Heart right ventricle (tissue), 16 donors: ENCODE data around the gene RARS2. TPM values are rescaled to one million over a fixed set of nuclear protein-coding genes. Genes with fewer than 3 reads are reported as not detected.

ENCODE experiments used
- ATAC-seq, 8 donors: fragments of 200-7000 bp; cut with Tn5 transposase; one replicate each; pipeline ENCODE4 v1.9.1; 2020; ENCODE audit warnings: mild to moderate bottlenecking in 8 of 8, moderate library complexity in 8 of 8, moderate number of reproducible peaks in 1 of 8
- DNase-seq, 2 donors: peaks; one replicate each; pipeline ENCODE4 v3.0.0-alpha.2; 2020
- H3K27ac ChIP-seq, 10 donors: fragments of 200-600 bp; sonication (generic) in 2 of 10; one replicate each; pipeline versions ENCODE4 v1.5.0 to v1.8.0; 2020 to 2022; ENCODE audit warnings: mild to moderate bottlenecking in 3 of 10
- H3K27me3 ChIP-seq, 7 donors: fragments of 200-600 bp; one replicate each; pipeline ENCODE4 v1.8.0; 2021 to 2022; ENCODE audit warnings: mild to moderate bottlenecking in 2 of 7
- H3K36me3 ChIP-seq, 9 donors: fragments of 200-600 bp; sonication (generic) in 1 of 9; one replicate each; pipeline versions ENCODE4 v1.5.0 to v1.8.0; 2020 to 2022; ENCODE audit warnings: mild to moderate bottlenecking in 2 of 9
- H3K4me1 ChIP-seq, 9 donors: fragments of 200-600 bp; sonication (generic) in 1 of 9; one replicate each; pipeline versions ENCODE4 v1.5.0 to v1.8.0; 2020 to 2022; ENCODE audit warnings: mild to moderate bottlenecking in 4 of 9
- H3K4me3 ChIP-seq, 10 donors: fragments of 200-600 bp; sonication (generic) in 2 of 10; one replicate each; pipeline versions ENCODE4 v1.5.0 to v1.8.0; 2020 to 2022; ENCODE audit warnings: mild to moderate bottlenecking in 7 of 10, moderate library complexity in 2 of 10
- H3K9me3 ChIP-seq, 11 donors: fragments of 200-600 bp in 10 of 11; sonication (generic) in 2 of 11; one replicate each; pipeline versions ENCODE4 v1.5.0 to v1.8.0; 2013 to 2022; ENCODE audit warnings: mild to moderate bottlenecking in 2 of 11, control low read depth in 1 of 11, moderate library complexity in 1 of 11
- CTCF ChIP-seq, 9 donors: fragments of 200-600 bp; sonication (generic) in 2 of 9; IDR thresholded peaks; one replicate each; pipeline versions ENCODE4 v1.5.0 to v1.8.0; 2021 to 2022; ENCODE audit warnings: antibody characterized with exemption in 9 of 9, mild to moderate bottlenecking in 5 of 9, moderate library complexity in 1 of 9
- WGBS, 2 donors: extraction: QIAGEN DNeasy Blood & Tissue Kit; methylation state at CpG; one replicate each; pipeline ENCODE4 v1.1.7; 2013; ENCODE audit warnings: inconsistent platforms in 1 of 2; 5-methylcytosine and 5-hydroxymethylcytosine counted together
- intact Hi-C, 10 donors: fragments of 100-400 bp; cut with DNase I; formaldehyde crosslinking; loops; one replicate each; pipeline versions ENCODE4 v1.11.1 to v1.14.2; 2022
- polyA plus RNA-seq, 2 donors: library from polyadenylated mRNA; stranded (reverse); fragments of 200-250 nt; gene quantifications; one replicate each; pipeline ENCODE4 v1.2.3, GENCODE V29; 2013
- total RNA-seq, 10 donors: library from RNA; stranded (reverse); fragmentation: NEBNext Ultra II Directional in 3 of 10; extraction: Animal tissue kit (Norgen Biotek cat#: 25700) in 3 of 10; gene quantifications; one replicate each; pipeline versions ENCODE4 v1.2.1 to v1.2.4, GENCODE V29; 2021 to 2023
- donor health status: Arrhythmogenic right ventricular cardiomyopathy.
- donor health status: ischemic (EF 13 %, LVEDD 7.1; RV severe dilation, severe dysfunction).
- donor health status: healthy with polysubstance abuse.
- donor health status: DM: no; HTN: yes; CAD: no.
- donor health status: DM: no; HTN: no; CAD: no.
- donor health status: ischemic (EF 25% LVEDD 6.9; RV normal size, moderate dysfunction).
- donor health status: ischemic (EF 25% LVEDD 5.7; RV mildly dilated, moderate dysfunction).
- donor health status: healthy.
- donor health status: DM: yes; HTN: yes; CAD: no.
- donor health status: Ischemic cardiomyopathy.
- donor health status: ischemic (EF 35%, LVEDD 5.7; RV mildly dilated, moderate dysfunction).
- donor health status: nonischemic (EF 11% LVEDD 7.7; RV severe dilation, severe dysfunction).
- donor health status: DM: yes; HTN: yes; CAD: no.
- donor health status: PGD.
- donor health status: ischemic (EF 29% LVEDD 5.4; RV normal size, mild dysfunction).
- donor health status: nonischemic (EF 23%, LVEDD 6.1; RV moderate dilation, normal function).

Gene RARS2
- total and polyA plus RNA-seq, 12 donors = 12.1 to 26.1 (median 19.8) TPM

GRCh38 chr6:87606199-87606598 lies 16.4 kb upstream of the RARS2 start:
- no peaks in the 10 kb centered on the region for H3K9me3 ChIP-seq
- H3K27me3 ChIP-seq = no peaks in the 10 kb centered on the region
- DNase-seq (no peak), ATAC-seq (no peak)
- intact Hi-C loops = loop anchor here in 1 of 10 donors (10.0 kb wide), 1 partner anchor 189 kb away; no protein-coding TSS in a partner anchor
- no peak for TF ChIP-seq CTCF (IDR thresholded peaks at IDR 0.05)
- no peak overlapping the region for H3K4me3 ChIP-seq
- H3K27ac ChIP-seq = no peak overlapping the region
- 87 to 89% methylated on average over 2 of the region's 2 CpGs for WGBS, 2 donors
- no peaks in the 10 kb centered on the region for H3K4me1 ChIP-seq
- peaks cover 0 to 90% (median 35%) of the 10 kb centered on the region in 9 donors for H3K36me3 ChIP-seq

GRCh38 chr6:87600576-87600975 lies 10.8 kb upstream of the RARS2 start:
- TF ChIP-seq CTCF (IDR thresholded peaks at IDR 0.05) = no peak
- Histone ChIP-seq H3K9me3 (no peaks in the 10 kb centered on the region), H3K4me1 (peaks cover 0 to 3% (median 0%) of the 10 kb centered on the region in 9 donors), H3K4me3 (no peak overlapping the region), H3K27me3 (no peaks in the 10 kb centered on the region), H3K27ac (no peak overlapping the region), H3K36me3 (peaks cover 0 to 52% (median 0%) of the 10 kb centered on the region in 9 donors)
- no peak for ATAC-seq
- no peak for DNase-seq
- WGBS, 2 donors = 96 to 98% methylated on average over 1 of the region's 1 CpG
- intact Hi-C loops = loop anchor here in 1 of 10 donors (10.0 kb wide), 1 partner anchor 194 kb away; no protein-coding TSS in a partner anchor

GRCh38 chr6:87590990-87591389 lies 1.2 kb upstream of the RARS2 start:
- no peaks in the 10 kb centered on the region for H3K9me3 ChIP-seq
- peaks cover 2 to 46% (median 36%) of the 10 kb centered on the region in 9 donors for H3K4me1 ChIP-seq
- 70 to 72% methylated on average over 4 of the region's 4 CpGs for WGBS, 2 donors
- no peak for ATAC-seq
- H3K27me3 ChIP-seq = no peaks in the 10 kb centered on the region
- DNase-seq = no peak
- H3K36me3 ChIP-seq = peaks cover 0 to 33% (median 9%) of the 10 kb centered on the region in 9 donors
- intact Hi-C loops = loop anchor here in 4 of 10 donors (5.0 to 10.0 kb wide), 3 partner anchors 104 to 114 kb away; partner anchors contain the start of gene AKIRIN2 (in 3 of the 4)
- peak overlapping the region in 1 of 10 donors; percentile 89 for H3K27ac ChIP-seq
- H3K4me3 ChIP-seq = peak overlapping the region in 9 of 10 donors; percentile 64 to 94 (median 80)
- no peak for TF ChIP-seq CTCF (IDR thresholded peaks at IDR 0.05)

GRCh38 chr6:87590417-87590880 lies 662 bp upstream of the RARS2 start:
- ATAC-seq (no peak), DNase-seq (no peak)
- intact Hi-C loops = loop anchor here in 4 of 10 donors (5.0 to 10.0 kb wide), 3 partner anchors 104 to 114 kb away; partner anchors contain the start of gene AKIRIN2 (in 3 of the 4)
- 2 to 4% methylated on average over 11 of the region's 11 CpGs for WGBS, 2 donors
- Histone ChIP-seq H3K4me1 (peaks cover 2 to 47% (median 36%) of the 10 kb centered on the region in 9 donors), H3K27me3 (no peaks in the 10 kb centered on the region), H3K27ac (peak overlapping the region in 9 of 10 donors; percentile 73 to 90 (median 80)), H3K9me3 (no peaks in the 10 kb centered on the region), H3K4me3 (peak overlapping the region; percentile 64 to 94 (median 83)), H3K36me3 (peaks cover 0 to 28% (median 9%) of the 10 kb centered on the region in 9 donors)
- TF ChIP-seq CTCF (IDR thresholded peaks at IDR 0.05) = no peak
